Stimulated activated CD4-positive, alpha-beta T cell treated with anti-CD3 and anti-CD28 coated beads, TNF-alpha, amount 100 ng/mL, for 24 hours (primary cell): Measurements from ENCODE around the gene MYO1F.
A peak's percentile ranks its signal among the peaks of the same experiment; 100 is the strongest.

ENCODE experiments used
- DNase-seq, 3 experiments: peaks; one replicate each; pipeline ENCODE4 v3.0.0-alpha.2; 2020; ENCODE audit warnings: low read depth in 3 of 3

The MYO1F gene

GRCh38 chr19:8491574-8491973 is 85.7 kb downstream of the MYO1F start:
- no peak for DNase-seq

- no peak for DNase-seq
These were observed 86.4 kb downstream of the MYO1F start for GRCh38 chr19:8490873-8491272.

- DNase-seq, result no peak
These were observed 86.9 kb downstream of the MYO1F start for GRCh38 chr19:8490395-8490760.

GRCh38 chr19:8489561-8490394 is 87.5 kb downstream of the MYO1F start:
- DNase-seq, result no peak

GRCh38 chr19:8488365-8488764 is 88.9 kb downstream of the MYO1F start:
- no peak for DNase-seq

- DNase-seq, result peak in 2 of 3 experiments; percentile 21 to 42
These were observed 89.9 kb downstream of the MYO1F start for GRCh38 chr19:8487137-8487851.

- DNase-seq, result no peak
These were observed 90.5 kb downstream of the MYO1F start for GRCh38 chr19:8486661-8487136.

- DNase-seq, result no peak
These were observed 91.5 kb downstream of the MYO1F start for GRCh38 chr19:8485561-8486371.

GRCh38 chr19:8484331-8484894 is 92.8 kb downstream of the MYO1F start:
- DNase-seq, result no peak

- DNase-seq, result no peak
These were observed 94.1 kb downstream of the MYO1F start for GRCh38 chr19:8483165-8483564.

- DNase-seq, result no peak
These were observed 94.5 kb downstream of the MYO1F start for GRCh38 chr19:8482696-8483095.

- no peak for DNase-seq
These were observed 95.6 kb downstream of the MYO1F start for GRCh38 chr19:8481616-8482015.

- DNase-seq, result no peak
These were observed 96.0 kb downstream of the MYO1F start for GRCh38 chr19:8481201-8481600.

- DNase-seq, result no peak
These were observed 98.6 kb downstream of the MYO1F start for GRCh38 chr19:8478598-8478997.

- DNase-seq, result no peak
These were observed 99.4 kb downstream of the MYO1F start for GRCh38 chr19:8477889-8478288.

GRCh38 chr19:8476524-8476923 is 100.7 kb downstream of the MYO1F start:
- DNase-seq, result no peak

- DNase-seq, result no peak
These were observed 102.2 kb downstream of the MYO1F start for GRCh38 chr19:8475005-8475404.

- no peak for DNase-seq
These were observed 103.4 kb downstream of the MYO1F start for GRCh38 chr19:8473648-8474476.
